ENCODE data around the gene LTBP1. TPM values are rescaled to one million over a fixed set of nuclear protein-coding genes. Genes with fewer than 3 reads are reported as not detected.

The LTBP1 gene
- polyA plus RNA-seq, 3 donors = 1.3 to 8.8 (median 7.0) TPM

- no peak overlapping the region for H3K27ac ChIP-seq (ENCODE audit: low read depth, low read length)
- 85 to 100% (median 92%) methylated on average over 1 of the region's 1 CpG for WGBS, 3 donors
Observed at GRCh38 chr2:33085646-33086045, 138.9 kb downstream of the LTBP1 start.

GRCh38 chr2:33086400-33087015 lies 139.8 kb downstream of the LTBP1 start:
- H3K27ac ChIP-seq (ENCODE audit: low read depth, low read length) = no peak overlapping the region
- 20 to 29% (median 25%) methylated on average over 9 of the region's 9 CpGs for WGBS, 3 donors

- 87 to 94% (median 91%) methylated on average over 4 of the region's 4 CpGs for whole genome bisulfite sequencing, 3 donors
- no peak overlapping the region for H3K27ac ChIP-seq (ENCODE audit: low read depth, low read length)
Observed at GRCh38 chr2:33090553-33091134, 143.9 kb downstream of the LTBP1 start.

GRCh38 chr2:33091541-33092123 lies 144.9 kb downstream of the LTBP1 start:
- H3K27ac ChIP-seq (ENCODE audit: low read depth, low read length) = no peak overlapping the region
- WGBS, 3 donors = 70 to 89% (median 83%) methylated on average over 5 of the region's 5 CpGs

GRCh38 chr2:33093283-33093993 lies 146.7 kb downstream of the LTBP1 start:
- WGBS, 3 donors = 66 to 84% (median 76%) methylated on average over 6 of the region's 6 CpGs
- no peak overlapping the region for H3K27ac ChIP-seq (ENCODE audit: low read depth, low read length)

- no peak overlapping the region for H3K27ac ChIP-seq (ENCODE audit: low read depth, low read length)
- 61 to 82% (median 68%) methylated on average over 1 of the region's 1 CpG for WGBS, 3 donors
Observed at GRCh38 chr2:33094303-33094702, 147.6 kb downstream of the LTBP1 start.

GRCh38 chr2:33099989-33100388 lies 153.2 kb downstream of the LTBP1 start:
- 90 to 96% (median 94%) methylated on average over 4 of the region's 4 CpGs for WGBS, 3 donors
- H3K27ac ChIP-seq (ENCODE audit: low read depth, low read length) = no peak overlapping the region

GRCh38 chr2:33100921-33101320 lies 154.2 kb downstream of the LTBP1 start:
- H3K27ac ChIP-seq (ENCODE audit: low read depth, low read length) = no peak overlapping the region

- no peak overlapping the region for H3K27ac ChIP-seq (ENCODE audit: low read depth, low read length)
Observed at GRCh38 chr2:33104052-33104623, 157.4 kb downstream of the LTBP1 start.

GRCh38 chr2:33104726-33105125 lies 158.0 kb downstream of the LTBP1 start:
- no peak overlapping the region for H3K27ac ChIP-seq (ENCODE audit: low read depth, low read length)
- WGBS, 3 donors = 71 to 85% (median 74%) methylated on average over 4 of the region's 4 CpGs

More at GRCh38 chr2:33104052-33104623, 157.4 kb downstream of the LTBP1 start:
- 70 to 78% (median 72%) methylated on average over 5 of the region's 5 CpGs for WGBS, 3 donors

GRCh38 chr2:33106115-33106514 lies 159.4 kb downstream of the LTBP1 start:
- H3K27ac ChIP-seq (ENCODE audit: low read depth, low read length) = no peak overlapping the region

- WGBS, 3 donors = 73 to 75% (median 75%) methylated on average over 8 of the region's 8 CpGs
- H3K27ac ChIP-seq (ENCODE audit: low read depth, low read length) = no peak overlapping the region
Observed at GRCh38 chr2:33107690-33108482, 161.1 kb downstream of the LTBP1 start.

GRCh38 chr2:33108483-33109443 lies 162.0 kb downstream of the LTBP1 start:
- no peak overlapping the region for H3K27ac ChIP-seq (ENCODE audit: low read depth, low read length)
- 74 to 84% (median 79%) methylated on average over 11 of the region's 11 CpGs for WGBS, 3 donors

GRCh38 chr2:33110461-33110860 lies 163.7 kb downstream of the LTBP1 start:
- H3K27ac ChIP-seq (ENCODE audit: low read depth, low read length) = no peak overlapping the region

GRCh38 chr2:33111002-33111446 lies 164.3 kb downstream of the LTBP1 start:
- 75 to 81% (median 80%) methylated on average over 10 of the region's 10 CpGs for WGBS, 3 donors
- H3K27ac ChIP-seq (ENCODE audit: low read depth, low read length) = no peak overlapping the region

More at GRCh38 chr2:33110461-33110860, 163.7 kb downstream of the LTBP1 start:
- WGBS, 3 donors = 67 to 86% (median 80%) methylated on average over 5 of the region's 5 CpGs

- WGBS, 3 donors = 95 to 99% (median 96%) methylated on average over 2 of the region's 2 CpGs
- no peak overlapping the region for H3K27ac ChIP-seq (ENCODE audit: low read depth, low read length)
Observed at GRCh38 chr2:33115196-33115595, 168.4 kb downstream of the LTBP1 start.

- no peak overlapping the region for H3K27ac ChIP-seq (ENCODE audit: low read depth, low read length)
- 67 to 89% (median 82%) methylated on average over 1 of the region's 1 CpG for WGBS, 3 donors
Observed at GRCh38 chr2:33115728-33116127, 169.0 kb downstream of the LTBP1 start.

Measured in adipose tissue (tissue), 3 donors.